ENCODE data around the gene DHRSX. TPM values are rescaled to one million over a fixed set of nuclear protein-coding genes. Genes with fewer than 3 reads are reported as not detected.

The DHRSX gene
- total and polyA plus RNA-seq, 2 of the 13 experiments (the other 11 are each of a cell fraction or from before 2014, with no cell fraction given) = 15.5 to 24.3 TPM

DNA sequence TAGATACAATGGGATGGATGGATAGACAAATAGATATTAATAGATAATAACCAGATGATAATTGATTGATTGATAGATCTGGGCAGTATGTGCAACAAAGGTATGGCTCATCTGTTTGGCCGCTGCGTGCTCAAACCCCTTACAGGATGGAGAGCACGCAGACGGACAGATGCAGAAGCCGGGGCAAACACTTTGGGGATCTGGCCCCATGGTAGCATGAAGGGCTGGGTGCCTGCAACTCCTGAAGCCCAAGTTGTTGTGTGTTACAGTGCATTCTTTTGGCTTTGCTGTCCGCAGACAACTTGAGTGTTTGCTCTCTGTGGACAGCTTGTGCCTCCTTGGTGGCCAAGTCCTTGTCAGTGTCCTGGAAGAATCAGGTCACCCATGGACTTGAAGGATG lies 10.6 kb upstream of the DHRSX start:
- no peak overlapping the region for H3K4me2 ChIP-seq (ENCODE audit: low read depth, low read length)
- POLR2A ChIA-PET = no interaction called here
- H3K9me3 ChIP-seq (ENCODE audit: low read length) = no peaks in the 10 kb centered on the region
- H3K36me3 ChIP-seq (replicated peaks in 1 of 2; ENCODE audit: control insufficient read depth in 1 of 2, insufficient read depth in 2 of 2, low read length in 2 of 2) = no peaks in the 10 kb centered on the region
- 88% methylated on average over 6 of the region's 6 CpGs for WGBS (ENCODE audit: low lambda C conversion rate)
- no peak for TF ChIP-seq ZNF782 (CRISPR knock-in tag; IDR thresholded peaks at IDR 0.05; ENCODE audit: borderline replicate concordance)
- TF ChIP-seq, protein P1, sequence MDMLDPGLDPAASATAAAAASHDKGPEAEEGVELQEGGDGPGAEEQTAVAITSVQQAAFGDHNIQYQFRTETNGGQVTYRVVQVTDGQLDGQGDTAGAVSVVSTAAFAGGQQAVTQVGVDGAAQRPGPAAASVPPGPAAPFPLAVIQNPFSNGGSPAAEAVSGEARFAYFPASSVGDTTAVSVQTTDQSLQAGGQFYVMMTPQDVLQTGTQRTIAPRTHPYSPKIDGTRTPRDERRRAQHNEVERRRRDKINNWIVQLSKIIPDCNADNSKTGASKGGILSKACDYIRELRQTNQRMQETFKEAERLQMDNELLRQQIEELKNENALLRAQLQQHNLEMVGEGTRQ (IDR thresholded peaks at IDR 0.05; ENCODE audit: low read depth, low read length) = no peak
- TF ChIP-seq, protein P1 (CRISPR knock-in tag; IDR thresholded peaks at IDR 0.05; ENCODE audit: borderline replicate concordance) = no peak
- TF ChIP-seq ZNF496 (CRISPR knock-in tag; IDR thresholded peaks at IDR 0.05; ENCODE audit: insufficient replicate concordance) = no peak
- no peak for TF ChIP-seq CHCHD3 (CRISPR knock-in tag; IDR thresholded peaks at IDR 0.05)
- TF ChIP-seq, protein P2, sequence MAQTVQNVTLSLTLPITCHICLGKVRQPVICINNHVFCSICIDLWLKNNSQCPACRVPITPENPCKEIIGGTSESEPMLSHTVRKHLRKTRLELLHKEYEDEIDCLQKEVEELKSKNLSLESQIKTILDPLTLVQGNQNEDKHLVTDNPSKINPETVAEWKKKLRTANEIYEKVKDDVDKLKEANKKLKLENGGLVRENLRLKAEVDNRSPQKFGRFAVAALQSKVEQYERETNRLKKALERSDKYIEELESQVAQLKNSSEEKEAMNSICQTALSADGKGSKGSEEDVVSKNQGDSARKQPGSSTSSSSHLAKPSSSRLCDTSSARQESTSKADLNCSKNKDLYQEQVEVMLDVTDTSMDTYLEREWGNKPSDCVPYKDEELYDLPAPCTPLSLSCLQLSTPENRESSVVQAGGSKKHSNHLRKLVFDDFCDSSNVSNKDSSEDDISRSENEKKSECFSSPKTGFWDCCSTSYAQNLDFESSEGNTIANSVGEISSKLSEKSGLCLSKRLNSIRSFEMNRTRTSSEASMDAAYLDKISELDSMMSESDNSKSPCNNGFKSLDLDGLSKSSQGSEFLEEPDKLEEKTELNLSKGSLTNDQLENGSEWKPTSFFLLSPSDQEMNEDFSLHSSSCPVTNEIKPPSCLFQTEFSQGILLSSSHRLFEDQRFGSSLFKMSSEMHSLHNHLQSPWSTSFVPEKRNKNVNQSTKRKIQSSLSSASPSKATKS (CRISPR knock-in tag; IDR thresholded peaks at IDR 0.05) = no peak
- TF ChIP-seq, protein P3, sequence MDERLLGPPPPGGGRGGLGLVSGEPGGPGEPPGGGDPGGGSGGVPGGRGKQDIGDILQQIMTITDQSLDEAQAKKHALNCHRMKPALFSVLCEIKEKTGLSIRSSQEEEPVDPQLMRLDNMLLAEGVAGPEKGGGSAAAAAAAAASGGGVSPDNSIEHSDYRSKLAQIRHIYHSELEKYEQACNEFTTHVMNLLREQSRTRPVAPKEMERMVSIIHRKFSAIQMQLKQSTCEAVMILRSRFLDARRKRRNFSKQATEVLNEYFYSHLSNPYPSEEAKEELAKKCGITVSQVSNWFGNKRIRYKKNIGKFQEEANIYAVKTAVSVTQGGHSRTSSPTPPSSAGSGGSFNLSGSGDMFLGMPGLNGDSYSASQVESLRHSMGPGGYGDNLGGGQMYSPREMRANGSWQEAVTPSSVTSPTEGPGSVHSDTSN (CRISPR knock-in tag; IDR thresholded peaks at IDR 0.05) = no peak
- TF ChIP-seq ZFP90 (CRISPR knock-in tag; IDR thresholded peaks at IDR 0.05; ENCODE audit: borderline replicate concordance) = no peak
- TF ChIP-seq RXRA (CRISPR knock-in tag; IDR thresholded peaks at IDR 0.05) = no peak
- no peak for TF ChIP-seq ZSCAN22 (CRISPR knock-in tag; IDR thresholded peaks at IDR 0.05)
- TF ChIP-seq AHR (CRISPR knock-in tag; IDR thresholded peaks at IDR 0.05) = no peak
- TF ChIP-seq PHF8 (CRISPR knock-in tag; IDR thresholded peaks at IDR 0.05) = no peak
- no peak for TF ChIP-seq HES4 (CRISPR knock-in tag; IDR thresholded peaks at IDR 0.05; ENCODE audit: borderline replicate concordance)
- no peak for TF ChIP-seq ATF1 (CRISPR knock-in tag; IDR thresholded peaks at IDR 0.05)
- TF ChIP-seq, protein P4, sequence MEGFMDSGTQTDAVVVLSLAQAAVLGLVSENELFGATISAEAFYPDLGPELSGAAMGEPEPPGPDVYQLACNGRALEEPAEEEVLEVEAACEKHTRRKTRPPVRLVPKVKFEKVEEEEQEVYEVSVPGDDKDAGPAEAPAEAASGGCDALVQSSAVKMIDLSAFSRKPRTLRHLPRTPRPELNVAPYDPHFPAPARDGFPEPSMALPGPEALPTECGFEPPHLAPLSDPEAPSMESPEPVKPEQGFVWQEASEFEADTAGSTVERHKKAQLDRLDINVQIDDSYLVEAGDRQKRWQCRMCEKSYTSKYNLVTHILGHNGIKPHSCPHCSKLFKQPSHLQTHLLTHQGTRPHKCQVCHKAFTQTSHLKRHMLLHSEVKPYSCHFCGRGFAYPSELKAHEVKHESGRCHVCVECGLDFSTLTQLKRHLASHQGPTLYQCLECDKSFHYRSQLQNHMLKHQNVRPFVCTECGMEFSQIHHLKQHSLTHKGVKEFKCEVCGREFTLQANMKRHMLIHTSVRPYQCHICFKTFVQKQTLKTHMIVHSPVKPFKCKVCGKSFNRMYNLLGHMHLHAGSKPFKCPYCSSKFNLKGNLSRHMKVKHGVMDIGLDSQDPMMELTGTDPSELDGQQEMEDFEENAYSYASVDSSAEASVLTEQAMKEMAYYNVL (CRISPR knock-in tag; IDR thresholded peaks at IDR 0.05; ENCODE audit: borderline replicate concordance) = no peak
- no peak for TF ChIP-seq ZNF251 (CRISPR knock-in tag; IDR thresholded peaks at IDR 0.05)
- no peak overlapping the region for H2AFZ ChIP-seq (ENCODE audit: low read length)
- no peaks in the 10 kb centered on the region for H3K79me2 ChIP-seq (ENCODE audit: insufficient read depth, low read length)
- H3K4me1 ChIP-seq (ENCODE audit: insufficient read depth, low read length) = no peaks in the 10 kb centered on the region
- FAIRE-seq = no peak
- no peaks in the 10 kb centered on the region for H4K20me1 ChIP-seq (ENCODE audit: insufficient read depth, low read length)
- no peak overlapping the region for H3K4me3 ChIP-seq (replicated peaks in 1 of 3; ENCODE audit: insufficient read depth in 1 of 3, low read depth in 2 of 3, low read length in 3 of 3)
- no peak overlapping the region for H3K27ac ChIP-seq (ENCODE audit: extremely low read length, insufficient read depth, low read length)
- no peak overlapping the region for H3K9ac ChIP-seq (ENCODE audit: insufficient read depth, low read depth, low read length)
- no peak for ATAC-seq
- no TSS peak for BruUV-seq (replicated peaks)
- no peaks in the 10 kb centered on the region for H3K27me3 ChIP-seq (ENCODE audit: control insufficient read depth in 1 of 2, insufficient read depth in 2 of 2, low read length in 2 of 2)
- CTCF ChIA-PET (ENCODE audit: low intra/inter-chr PET ratio, low total read pairs) = no interaction called here
- in situ Hi-C loops (cut with HindIII; ENCODE audit: extremely low pct_ligation_motif_present, low pct_unique_long_range_greater_than_20kb) = no loop called here
- intact Hi-C loops (cut with micrococcal nuclease; ENCODE audit: unreplicated experiment) = no loop called here
- DNase-seq (ENCODE audit: low spot score) = no peak

All from HepG2 (cell line).